ENCODE measurements around the gene ZMYND8. TPM values are rescaled to one million over a fixed set of nuclear protein-coding genes. Genes with fewer than 3 reads are reported as not detected.

Gene ZMYND8
- total RNA-seq, 2 donors from 2014 or later = 18.9 to 19.1 TPM

GRCh38 chr20:47330071-47330470 lies 26.4 kb downstream of the ZMYND8 start:
- Histone ChIP-seq H3K36me3 (replicated peaks in 1 of 2; ENCODE audit: insufficient read depth in 1 of 2, low read depth in 2 of 2) (no peaks in the 10 kb centered on the region), H3K27me3 (no peaks in the 10 kb centered on the region), H3K27ac (peak overlapping the region in 2 of 4 donors; percentile 52 to 58), H3K4me3 (no peak overlapping the region), H3K9me3 (no peaks in the 10 kb centered on the region), H3K4me1 (peaks cover 37% of the 10 kb centered on the region)
- intact Hi-C loops (cut with DNase I) = no loop called here
- TF ChIP-seq POLR2A (IDR thresholded peaks at IDR 0.05) = no peak
- no peak for DNase-seq
- WGBS, 2 donors = 62 to 89% methylated on average over 2 to 3 of the region's 3 CpGs
- no peak for ATAC-seq

GRCh38 chr20:47328129-47328528 lies 28.4 kb downstream of the ZMYND8 start:
- no peak overlapping the region for H3K4me3 ChIP-seq
- DNase-seq = no peak
- H3K9me3 ChIP-seq = no peaks in the 10 kb centered on the region
- H3K27ac ChIP-seq = peak overlapping the region; percentile 4 to 58 (median 55)
- intact Hi-C loops (cut with DNase I) = no loop called here
- H3K4me1 ChIP-seq = peaks cover 36% of the 10 kb centered on the region
- 53 to 54% methylated on average over 1 of the region's 1 CpG for WGBS, 2 donors
- H3K36me3 ChIP-seq (replicated peaks in 1 of 2; ENCODE audit: insufficient read depth in 1 of 2, low read depth in 2 of 2) = no peaks in the 10 kb centered on the region
- no peak for ATAC-seq
- no peaks in the 10 kb centered on the region for H3K27me3 ChIP-seq
- TF ChIP-seq CTCF (IDR thresholded peaks at IDR 0.05) (no peak), POLR2A (IDR thresholded peaks at IDR 0.05) (no peak)

- Histone ChIP-seq H3K4me1 (peaks cover 40% of the 10 kb centered on the region), H3K4me3 (no peak overlapping the region), H3K27ac (peak overlapping the region; percentile 4 to 58 (median 55)), H3K36me3 (replicated peaks in 1 of 2; ENCODE audit: insufficient read depth in 1 of 2, low read depth in 2 of 2) (no peaks in the 10 kb centered on the region), H3K27me3 (no peaks in the 10 kb centered on the region), H3K9me3 (no peaks in the 10 kb centered on the region)
- 44 to 47% methylated on average over 7 of the region's 7 CpGs for WGBS, 2 donors
- TF ChIP-seq POLR2A (IDR thresholded peaks at IDR 0.05) (no peak), CTCF (IDR thresholded peaks at IDR 0.05) (no peak)
- ATAC-seq (no peak), DNase-seq (no peak)
- intact Hi-C loops (cut with DNase I) = no loop called here
Measured at GRCh38 chr20:47327711-47328110, 28.8 kb downstream of the ZMYND8 start.

GRCh38 chr20:47326658-47327268 lies 29.7 kb downstream of the ZMYND8 start:
- no peaks in the 10 kb centered on the region for H3K9me3 ChIP-seq
- peaks cover 50% of the 10 kb centered on the region for H3K4me1 ChIP-seq
- no peaks in the 10 kb centered on the region for H3K36me3 ChIP-seq (replicated peaks in 1 of 2; ENCODE audit: insufficient read depth in 1 of 2, low read depth in 2 of 2)
- intact Hi-C loops (cut with DNase I) = no loop called here
- DNase-seq (no peak), ATAC-seq (no peak)
- TF ChIP-seq POLR2A (IDR thresholded peaks at IDR 0.05) = no peak
- no peak for TF ChIP-seq CTCF (IDR thresholded peaks at IDR 0.05)
- H3K4me3 ChIP-seq = no peak overlapping the region
- H3K27me3 ChIP-seq = no peaks in the 10 kb centered on the region
- WGBS, 2 donors = 75 to 79% methylated on average over 10 of the region's 10 CpGs
- peak overlapping the region in 2 of 4 donors; percentile 10 to 58 for H3K27ac ChIP-seq

- Histone ChIP-seq H3K36me3 (replicated peaks in 1 of 2; ENCODE audit: insufficient read depth in 1 of 2, low read depth in 2 of 2) (no peaks in the 10 kb centered on the region), H3K4me1 (peaks cover 65% of the 10 kb centered on the region), H3K4me3 (no peak overlapping the region), H3K27me3 (no peaks in the 10 kb centered on the region), H3K27ac (no peak overlapping the region), H3K9me3 (no peaks in the 10 kb centered on the region)
- intact Hi-C loops (cut with DNase I) = no loop called here
- no peak for ATAC-seq
- no peak for DNase-seq
- TF ChIP-seq CTCF (IDR thresholded peaks at IDR 0.05) = no peak
- no peak for TF ChIP-seq POLR2A (IDR thresholded peaks at IDR 0.05)
- 84 to 90% methylated on average over 6 of the region's 6 CpGs for WGBS, 2 donors
Measured at GRCh38 chr20:47325242-47325641, 31.3 kb downstream of the ZMYND8 start.
